Measurements from ENCODE around the gene GOLPH3. TPM values are rescaled to one million over a fixed set of nuclear protein-coding genes. Genes with fewer than 3 reads are reported as not detected.

The GOLPH3 gene
- polyA plus RNA-seq, 1 donor (not counting 4 experiments of a cell fraction or from before 2014, with no cell fraction given): 42.0 TPM

DNA sequence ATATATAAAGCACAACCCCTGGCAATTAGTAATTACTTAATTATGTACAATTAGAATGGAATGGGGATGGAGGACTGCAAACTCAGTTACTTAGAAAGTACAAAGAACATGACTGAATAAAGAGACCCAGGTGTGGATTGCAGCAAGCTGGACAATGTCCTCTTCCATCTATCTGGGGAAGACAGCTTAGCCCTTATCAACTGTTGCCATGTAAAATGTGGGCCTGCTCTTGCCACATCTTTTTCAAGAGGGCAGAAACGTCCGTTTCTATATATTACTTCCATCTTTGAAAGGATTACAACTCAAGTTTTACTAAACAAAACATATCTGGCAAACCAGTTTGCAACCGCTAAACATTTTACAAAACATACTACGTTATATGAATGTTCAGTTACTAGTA lies 26.2 kb downstream of the GOLPH3 start:
- Histone ChIP-seq H3K9ac (ENCODE audit: control insufficient read depth, extremely low read depth, insufficient read depth, low read length) (no peak overlapping the region), H3K4me2 (ENCODE audit: control insufficient read depth, extremely low read depth, insufficient read depth, low read depth, low read length) (no peak overlapping the region), H3K4me1 (ENCODE audit: control insufficient read depth, extremely low read depth, insufficient read depth, low read length) (no peaks in the 10 kb centered on the region), H3K79me2 (ENCODE audit: control insufficient read depth, insufficient read depth, low read length) (peaks cover 84% of the 10 kb centered on the region), H3K36me3 (ENCODE audit: control insufficient read depth in 2 of 2, extremely low read depth in 1 of 2, insufficient read depth in 2 of 2, low read length in 2 of 2) (no peaks in the 10 kb centered on the region), H3K9me1 (ENCODE audit: control insufficient read depth, extremely low read depth, insufficient read depth, low read length) (no peaks in the 10 kb centered on the region), H2AFZ (ENCODE audit: control insufficient read depth, low read length) (no peak overlapping the region), H3K27ac (ENCODE audit: control insufficient read depth, insufficient read depth, low read length) (no peak overlapping the region), H3K27me3 (ENCODE audit: control insufficient read depth, extremely low read depth, insufficient read depth, low read length) (no peaks in the 10 kb centered on the region), H3K4me3 (ENCODE audit: control insufficient read depth in 2 of 3, extremely low read depth in 1 of 3, insufficient read depth in 2 of 3, low read depth in 1 of 3, low read length in 3 of 3) (no peak overlapping the region), H4K20me1 (ENCODE audit: control insufficient read depth, extremely low read depth, insufficient read depth, low read length) (peaks cover 9% of the 10 kb centered on the region), H3K9me3 (ENCODE audit: control insufficient read depth, low read depth, low read length) (no peaks in the 10 kb centered on the region)
- no peak for TF ChIP-seq EZH2 (IDR thresholded peaks at IDR 0.05; ENCODE audit: low read length)
- TF ChIP-seq, protein P1, sequence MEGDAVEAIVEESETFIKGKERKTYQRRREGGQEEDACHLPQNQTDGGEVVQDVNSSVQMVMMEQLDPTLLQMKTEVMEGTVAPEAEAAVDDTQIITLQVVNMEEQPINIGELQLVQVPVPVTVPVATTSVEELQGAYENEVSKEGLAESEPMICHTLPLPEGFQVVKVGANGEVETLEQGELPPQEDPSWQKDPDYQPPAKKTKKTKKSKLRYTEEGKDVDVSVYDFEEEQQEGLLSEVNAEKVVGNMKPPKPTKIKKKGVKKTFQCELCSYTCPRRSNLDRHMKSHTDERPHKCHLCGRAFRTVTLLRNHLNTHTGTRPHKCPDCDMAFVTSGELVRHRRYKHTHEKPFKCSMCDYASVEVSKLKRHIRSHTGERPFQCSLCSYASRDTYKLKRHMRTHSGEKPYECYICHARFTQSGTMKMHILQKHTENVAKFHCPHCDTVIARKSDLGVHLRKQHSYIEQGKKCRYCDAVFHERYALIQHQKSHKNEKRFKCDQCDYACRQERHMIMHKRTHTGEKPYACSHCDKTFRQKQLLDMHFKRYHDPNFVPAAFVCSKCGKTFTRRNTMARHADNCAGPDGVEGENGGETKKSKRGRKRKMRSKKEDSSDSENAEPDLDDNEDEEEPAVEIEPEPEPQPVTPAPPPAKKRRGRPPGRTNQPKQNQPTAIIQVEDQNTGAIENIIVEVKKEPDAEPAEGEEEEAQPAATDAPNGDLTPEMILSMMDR (optimal IDR thresholded peaks at IDR 0.05 in 1 of 3, IDR thresholded peaks at IDR 0.05 in 1 of 3, conservative IDR thresholded peaks at IDR 0.05 in 1 of 3; ENCODE audit: extremely low read depth in 1 of 3, insufficient read depth in 2 of 3, low read length in 3 of 3): no peak
- FAIRE-seq (no peak), DNase-seq (ENCODE audit: low read depth, low spot score) (no peak)
- dilution Hi-C loops (cut with MboI; ENCODE audit: extremely low pct_ligation_motif_present, low sequenced_read_pairs): no loop called here

DNA sequence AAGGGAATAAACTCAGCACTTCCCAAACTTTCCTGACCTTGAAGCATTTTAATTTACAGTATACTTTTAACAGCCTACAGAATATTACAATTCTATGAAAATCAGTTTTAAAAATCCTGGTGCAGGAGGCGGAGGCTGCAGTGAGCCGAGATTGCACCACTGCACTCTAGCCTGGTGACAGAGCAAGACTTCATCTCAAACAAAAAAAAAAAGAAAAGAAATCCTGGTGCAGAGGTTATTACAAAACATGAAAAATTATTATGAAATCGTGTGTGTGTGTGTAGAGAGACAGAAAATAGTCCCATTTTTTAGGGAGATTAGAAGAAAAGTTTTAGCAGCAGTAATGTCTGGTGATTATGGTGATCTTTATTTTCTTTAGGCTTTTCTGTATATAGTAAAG lies 26.9 kb downstream of the GOLPH3 start:
- Histone ChIP-seq H3K4me1 (ENCODE audit: control insufficient read depth, extremely low read depth, insufficient read depth, low read length) (no peaks in the 10 kb centered on the region), H3K79me2 (ENCODE audit: control insufficient read depth, insufficient read depth, low read length) (peaks cover 76% of the 10 kb centered on the region), H3K9me3 (ENCODE audit: control insufficient read depth, low read depth, low read length) (no peaks in the 10 kb centered on the region), H2AFZ (ENCODE audit: control insufficient read depth, low read length) (no peak overlapping the region), H4K20me1 (ENCODE audit: control insufficient read depth, extremely low read depth, insufficient read depth, low read length) (peaks cover 9% of the 10 kb centered on the region), H3K9me1 (ENCODE audit: control insufficient read depth, extremely low read depth, insufficient read depth, low read length) (no peaks in the 10 kb centered on the region), H3K27me3 (ENCODE audit: control insufficient read depth, extremely low read depth, insufficient read depth, low read length) (no peaks in the 10 kb centered on the region), H3K36me3 (ENCODE audit: control insufficient read depth in 2 of 2, extremely low read depth in 1 of 2, insufficient read depth in 2 of 2, low read length in 2 of 2) (no peaks in the 10 kb centered on the region), H3K4me2 (ENCODE audit: control insufficient read depth, extremely low read depth, insufficient read depth, low read depth, low read length) (no peak overlapping the region), H3K27ac (ENCODE audit: control insufficient read depth, insufficient read depth, low read length) (no peak overlapping the region), H3K9ac (ENCODE audit: control insufficient read depth, extremely low read depth, insufficient read depth, low read length) (no peak overlapping the region), H3K4me3 (ENCODE audit: control insufficient read depth in 2 of 3, extremely low read depth in 1 of 3, insufficient read depth in 2 of 3, low read depth in 1 of 3, low read length in 3 of 3) (no peak overlapping the region)
- TF ChIP-seq, protein P1 (optimal IDR thresholded peaks at IDR 0.05 in 1 of 3, IDR thresholded peaks at IDR 0.05 in 1 of 3, conservative IDR thresholded peaks at IDR 0.05 in 1 of 3; ENCODE audit: extremely low read depth in 1 of 3, insufficient read depth in 2 of 3, low read length in 3 of 3): no peak
- no peak for TF ChIP-seq EZH2 (IDR thresholded peaks at IDR 0.05; ENCODE audit: low read length)
- DNase-seq (ENCODE audit: low read depth, low spot score) (no peak), FAIRE-seq (no peak)
- dilution Hi-C loops (cut with MboI; ENCODE audit: extremely low pct_ligation_motif_present, low sequenced_read_pairs): no loop called here
